ENCODE results near the gene IMMP2L.
"Not testable (repeated sequence)": the region's sequence is repeated elsewhere in the genome, so short reads cannot be mapped to it uniquely, and the experiment has no call there.

The IMMP2L gene

DNA sequence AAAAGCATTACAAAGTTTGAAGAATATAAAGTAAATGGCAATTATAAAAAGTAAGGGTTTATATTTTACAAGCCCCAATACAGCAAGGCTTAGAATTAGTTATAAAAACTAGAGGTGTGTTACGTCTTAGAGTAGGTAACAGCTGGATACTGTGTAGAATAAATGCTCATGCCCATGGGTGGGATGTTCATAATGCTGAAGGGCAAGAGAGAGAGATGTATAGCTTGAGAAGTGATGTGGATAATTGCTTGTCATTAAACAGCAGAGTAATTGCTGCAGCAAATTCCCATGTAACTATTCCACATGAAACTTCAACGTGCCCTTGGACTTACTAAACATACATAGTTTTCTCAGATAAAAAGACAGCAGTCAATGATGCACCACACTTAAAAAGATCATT lies 233.8 kb downstream of the IMMP2L start:
- DNase-seq = no peak

DNA sequence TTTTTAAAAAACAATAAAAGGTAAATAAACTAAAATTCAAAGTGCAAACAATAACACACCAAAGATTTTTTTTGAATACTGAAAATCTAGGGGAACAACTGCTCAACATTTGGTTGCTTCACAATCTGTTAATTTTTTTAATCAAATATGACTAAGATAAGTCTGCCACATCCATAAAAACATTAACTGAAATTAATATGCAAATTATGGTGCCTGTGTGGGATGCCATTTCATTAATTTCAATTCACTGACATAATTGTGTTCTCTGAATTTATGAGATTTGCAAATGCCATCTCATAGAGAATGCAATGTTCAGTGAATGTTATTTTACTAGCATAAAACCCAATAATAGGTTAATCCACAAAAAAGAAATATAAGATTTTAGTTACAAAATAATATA lies 237.5 kb downstream of the IMMP2L start:
- no peak for DNase-seq

- DNase-seq = no peak
These were observed 238.1 kb downstream of the IMMP2L start for GRCh38 chr7:111324228-111324627.

- not testable (repeated sequence) for DNase-seq
These were observed 238.6 kb downstream of the IMMP2L start for GRCh38 chr7:111323670-111324069.

DNA sequence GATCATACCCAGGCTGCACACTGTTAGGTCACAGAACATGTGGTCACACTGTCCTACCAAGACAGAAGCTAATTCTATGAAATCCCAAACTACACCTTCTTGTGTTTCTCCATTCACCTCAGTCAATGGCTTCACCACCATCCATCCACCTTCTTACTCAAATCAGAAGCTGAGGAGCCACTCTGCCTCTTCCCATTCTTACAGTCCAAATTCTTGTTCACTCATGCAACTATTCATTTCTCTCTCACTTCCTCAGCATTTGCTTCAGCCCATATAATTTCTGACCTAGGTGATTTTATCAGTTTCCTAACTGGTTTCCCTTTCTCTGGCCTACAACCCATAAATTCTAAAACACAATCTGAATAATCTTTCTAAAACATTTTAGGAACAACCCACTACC lies 242.2 kb downstream of the IMMP2L start:
- DNase-seq = no peak

- DNase-seq = no peak
These were observed 249.3 kb downstream of the IMMP2L start for GRCh38 chr7:111312966-111313365.

GRCh38 chr7:111308691-111309090 lies 253.6 kb downstream of the IMMP2L start:
- DNase-seq = no peak

DNA sequence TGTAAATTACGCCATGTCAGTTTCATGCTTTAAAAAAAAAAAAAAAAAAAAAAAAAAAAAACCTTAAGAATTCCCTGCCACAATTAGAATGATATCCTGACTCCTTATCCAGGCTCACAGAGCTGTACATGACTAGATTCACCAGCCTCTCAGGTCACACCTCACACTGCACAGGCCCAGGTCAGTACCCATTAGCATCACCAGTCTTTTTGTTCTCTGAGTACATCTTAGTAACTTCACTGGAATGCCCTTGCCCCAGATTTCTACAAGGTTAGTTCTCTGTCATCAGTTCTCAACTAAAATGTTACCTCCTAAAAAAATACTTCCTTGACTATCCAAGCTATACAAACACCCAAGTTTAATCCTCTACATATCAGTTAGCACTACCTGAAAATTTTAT lies 260.4 kb downstream of the IMMP2L start:
- no peak for DNase-seq

GRCh38 chr7:111294494-111294893 lies 267.8 kb downstream of the IMMP2L start:
- no peak for DNase-seq

- DNase-seq = no peak
These were observed 270.2 kb downstream of the IMMP2L start for GRCh38 chr7:111292026-111292470.

DNA sequence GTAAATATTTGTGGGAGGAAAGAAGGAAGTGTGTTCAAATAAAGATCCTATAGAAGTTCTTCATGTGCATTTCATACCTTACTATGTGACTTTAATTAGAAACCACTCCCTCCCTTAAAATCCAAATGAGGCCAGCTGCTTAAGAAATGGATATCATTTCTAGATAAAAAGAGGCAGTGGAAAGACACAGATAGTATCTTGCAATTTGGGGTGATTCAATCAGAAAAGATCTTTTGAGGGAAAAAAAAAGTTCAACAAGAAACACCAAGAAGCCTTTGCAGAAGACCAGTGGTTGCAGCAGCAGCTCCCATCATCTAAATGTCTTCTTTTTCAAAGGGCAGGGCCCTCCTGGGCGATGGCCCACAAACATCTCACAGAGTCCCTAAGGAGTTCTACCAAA lies 271.3 kb downstream of the IMMP2L start:
- no peak for DNase-seq

GRCh38 chr7:111290419-111290818 lies 271.9 kb downstream of the IMMP2L start:
- DNase-seq = no peak

GRCh38 chr7:111288441-111288840 lies 273.9 kb downstream of the IMMP2L start:
- DNase-seq = not testable (repeated sequence)

DNA sequence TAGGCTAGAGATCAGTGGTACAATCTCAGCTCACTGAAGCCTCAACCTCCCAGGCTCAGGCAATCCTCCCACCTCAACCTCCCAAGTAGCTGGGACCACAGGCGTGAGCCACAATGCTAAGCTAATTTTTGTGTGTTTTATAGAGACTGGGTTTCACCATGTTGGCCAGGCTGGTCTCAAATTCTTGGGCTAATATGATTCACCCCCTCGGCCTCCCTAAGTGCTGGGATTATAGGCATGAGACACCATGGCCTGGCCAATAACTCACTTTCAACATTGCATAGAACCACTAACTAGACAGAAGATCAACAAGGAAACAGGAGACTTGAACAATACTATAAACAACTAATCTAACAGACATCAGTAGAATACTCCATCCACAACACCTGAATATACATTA lies 279.7 kb downstream of the IMMP2L start:
- no peak for DNase-seq

- DNase-seq = no peak
These were observed 287.4 kb downstream of the IMMP2L start for GRCh38 chr7:111274857-111275256.

GRCh38 chr7:111272092-111272491 lies 290.2 kb downstream of the IMMP2L start:
- no peak for DNase-seq

DNA sequence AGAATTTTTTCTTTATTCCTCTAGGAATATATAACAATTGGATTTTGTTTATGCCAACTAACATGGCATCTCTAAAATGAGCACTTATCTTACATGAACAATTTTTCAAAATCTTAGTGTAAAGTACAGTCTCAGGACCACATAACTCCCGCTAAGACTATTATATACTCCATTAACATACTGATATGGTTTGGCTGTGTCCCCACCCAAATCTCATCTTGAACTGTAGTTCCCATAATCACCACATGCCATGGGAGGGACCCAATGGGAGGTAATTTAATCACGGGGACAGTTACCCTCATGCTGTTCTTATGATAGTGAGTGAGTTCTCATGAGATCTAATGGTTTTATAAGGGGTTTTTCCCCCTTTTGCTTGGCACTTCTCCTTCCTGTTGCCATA lies 291.5 kb downstream of the IMMP2L start:
- not testable (repeated sequence) for DNase-seq

GRCh38 chr7:111268941-111269340 lies 293.4 kb downstream of the IMMP2L start:
- DNase-seq = no peak

GRCh38 chr7:111266613-111267012 lies 295.7 kb downstream of the IMMP2L start:
- DNase-seq = no peak

DNA sequence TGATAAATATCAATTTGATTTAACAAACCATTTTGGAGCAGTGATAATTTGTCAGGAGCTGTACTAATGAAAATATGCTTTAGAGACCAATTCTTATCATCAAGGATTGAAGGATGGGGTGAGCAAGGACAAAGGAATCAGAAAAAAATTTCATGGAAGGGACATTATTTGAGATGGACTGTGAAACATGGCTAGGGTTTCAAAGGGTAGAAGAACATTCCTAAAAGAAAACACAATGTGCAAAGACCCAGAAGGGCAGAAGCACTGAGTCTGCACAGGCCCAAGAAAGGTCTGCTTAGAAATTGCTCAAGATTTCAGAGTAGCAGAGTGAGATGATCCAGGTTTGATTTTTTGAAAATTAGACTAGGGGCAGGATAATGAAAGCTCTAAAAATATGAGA lies 296.9 kb downstream of the IMMP2L start:
- no peak for DNase-seq

GRCh38 chr7:111264981-111265380 lies 297.3 kb downstream of the IMMP2L start:
- no peak for DNase-seq

- DNase-seq = no peak
These were observed 298.0 kb downstream of the IMMP2L start for GRCh38 chr7:111264111-111264868.

DNA sequence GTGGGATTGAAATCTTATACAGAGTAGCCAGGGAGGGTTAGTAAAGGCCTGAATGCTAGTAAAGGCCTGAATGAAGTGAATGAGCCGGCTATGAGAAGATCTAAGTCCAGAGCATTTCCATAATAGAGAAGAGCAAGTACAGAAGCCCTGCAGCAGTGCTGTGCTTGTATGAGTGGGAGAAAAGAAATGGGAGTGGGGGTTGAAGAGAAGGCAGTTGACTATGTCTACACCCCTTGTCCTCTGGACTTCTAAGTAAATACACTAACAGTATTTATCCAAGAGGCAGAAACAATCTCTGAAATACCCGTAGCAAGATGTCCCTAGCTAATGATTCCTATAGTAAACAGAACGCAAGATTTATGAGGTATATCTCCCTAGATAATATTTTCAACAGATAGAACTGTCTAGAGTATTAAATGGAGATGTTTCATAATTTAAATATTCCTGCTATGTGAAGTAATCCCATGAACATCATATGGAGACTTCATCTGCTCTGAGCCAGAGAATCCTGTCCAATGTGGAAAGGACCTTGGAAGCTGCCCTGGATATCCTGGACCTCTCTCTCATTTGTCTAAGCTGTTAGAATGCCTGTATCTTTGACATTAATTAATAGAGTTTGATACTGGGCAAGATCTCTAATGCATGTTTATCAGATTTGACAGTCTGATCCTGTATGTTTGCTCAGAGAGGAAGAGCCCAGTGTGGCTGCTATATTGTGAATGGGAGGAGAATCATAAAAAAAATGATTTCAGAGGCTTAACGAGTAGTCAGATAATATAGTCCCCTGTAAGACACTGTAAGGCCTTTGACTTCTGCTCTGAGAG lies 299.8 kb downstream of the IMMP2L start:
- DNase-seq = no peak

- DNase-seq = no peak
These were observed 300.8 kb downstream of the IMMP2L start for GRCh38 chr7:111261496-111261895.

All from activated gamma-delta T cell (primary cell).